WTC11 (cell line): ENCODE results near the gene MAGEC3.

ENCODE experiments used
- CBFB ChIP-seq: sonication (generic); formaldehyde crosslinking; IDR thresholded peaks from 2 replicates; pipeline ENCODE4 v1.8.1; 2022; ENCODE audit warnings: mild to moderate bottlenecking, low read depth, missing genetic modification reagents
- FOXP1 ChIP-seq: sonication (generic); formaldehyde crosslinking; IDR thresholded peaks from 2 replicates; pipeline ENCODE4 v1.8.0; 2022; ENCODE audit warnings: missing genetic modification reagents, mild to moderate bottlenecking, moderate library complexity, borderline replicate concordance
- NFYB ChIP-seq: sonication (generic); formaldehyde crosslinking; conservative IDR thresholded peaks from 2 replicates; pipeline ENCODE4 v1.8.0; 2022; ENCODE audit warnings: low read depth, missing genetic modification reagents
- TCF7 ChIP-seq: sonication (generic); formaldehyde crosslinking; IDR thresholded peaks from 2 replicates; pipeline ENCODE4 v1.8.0; 2022; ENCODE audit warnings: mild to moderate bottlenecking, low read depth, missing genetic modification reagents, moderate library complexity
- ZNF423 ChIP-seq: fragments of 250-450 bp; sonication (Bioruptor Pico); IDR thresholded peaks from 2 replicates; pipeline ENCODE4 v2.1.2; 2022; ENCODE audit warnings: mild to moderate bottlenecking, moderate library complexity
- TF ChIP-seq, protein P1 (sequence below): fragments of 200-600 bp; IDR thresholded peaks from 2 replicates; pipeline ENCODE4 v1.8.0; 2022; ENCODE audit warnings: antibody characterized with exemption
- TF ChIP-seq, protein P2 (sequence below): sonication (generic); formaldehyde crosslinking; IDR thresholded peaks from 2 replicates; pipeline ENCODE4 v1.8.1; 2022; ENCODE audit warnings: low read depth, mild to moderate bottlenecking, moderate library complexity, missing genetic modification reagents, borderline replicate concordance

DNA sequence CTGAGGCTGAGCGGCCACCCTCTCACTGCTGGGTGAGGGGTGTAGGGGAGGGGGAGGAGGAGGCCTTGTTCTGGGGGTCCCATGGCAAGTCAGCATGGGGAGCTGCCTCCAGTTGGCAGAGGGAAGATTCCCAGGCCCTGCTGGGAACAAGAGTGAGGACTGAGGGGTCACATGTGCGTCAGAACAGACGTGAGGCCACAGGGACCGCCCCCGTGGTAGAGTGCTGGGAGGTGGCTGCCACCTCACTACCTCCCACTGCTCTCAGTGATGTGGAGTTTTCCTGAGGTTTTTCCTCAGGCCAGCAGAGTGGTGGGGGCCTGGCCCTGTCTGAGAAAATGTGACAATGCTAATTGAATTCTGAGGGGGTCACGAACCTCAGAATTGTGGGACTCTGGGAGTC, 66.1 kb downstream of the MAGEC3 start:
- TF ChIP-seq NFYB (CRISPR knock-in tag) (no peak), TCF7 (CRISPR knock-in tag) (no peak), ZNF423 (CRISPR knock-in tag) (no peak), CBFB (CRISPR knock-in tag) (no peak), FOXP1 (CRISPR knock-in tag) (no peak)
- TF ChIP-seq, protein P1, sequence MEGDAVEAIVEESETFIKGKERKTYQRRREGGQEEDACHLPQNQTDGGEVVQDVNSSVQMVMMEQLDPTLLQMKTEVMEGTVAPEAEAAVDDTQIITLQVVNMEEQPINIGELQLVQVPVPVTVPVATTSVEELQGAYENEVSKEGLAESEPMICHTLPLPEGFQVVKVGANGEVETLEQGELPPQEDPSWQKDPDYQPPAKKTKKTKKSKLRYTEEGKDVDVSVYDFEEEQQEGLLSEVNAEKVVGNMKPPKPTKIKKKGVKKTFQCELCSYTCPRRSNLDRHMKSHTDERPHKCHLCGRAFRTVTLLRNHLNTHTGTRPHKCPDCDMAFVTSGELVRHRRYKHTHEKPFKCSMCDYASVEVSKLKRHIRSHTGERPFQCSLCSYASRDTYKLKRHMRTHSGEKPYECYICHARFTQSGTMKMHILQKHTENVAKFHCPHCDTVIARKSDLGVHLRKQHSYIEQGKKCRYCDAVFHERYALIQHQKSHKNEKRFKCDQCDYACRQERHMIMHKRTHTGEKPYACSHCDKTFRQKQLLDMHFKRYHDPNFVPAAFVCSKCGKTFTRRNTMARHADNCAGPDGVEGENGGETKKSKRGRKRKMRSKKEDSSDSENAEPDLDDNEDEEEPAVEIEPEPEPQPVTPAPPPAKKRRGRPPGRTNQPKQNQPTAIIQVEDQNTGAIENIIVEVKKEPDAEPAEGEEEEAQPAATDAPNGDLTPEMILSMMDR = no peak
- TF ChIP-seq, protein P2, sequence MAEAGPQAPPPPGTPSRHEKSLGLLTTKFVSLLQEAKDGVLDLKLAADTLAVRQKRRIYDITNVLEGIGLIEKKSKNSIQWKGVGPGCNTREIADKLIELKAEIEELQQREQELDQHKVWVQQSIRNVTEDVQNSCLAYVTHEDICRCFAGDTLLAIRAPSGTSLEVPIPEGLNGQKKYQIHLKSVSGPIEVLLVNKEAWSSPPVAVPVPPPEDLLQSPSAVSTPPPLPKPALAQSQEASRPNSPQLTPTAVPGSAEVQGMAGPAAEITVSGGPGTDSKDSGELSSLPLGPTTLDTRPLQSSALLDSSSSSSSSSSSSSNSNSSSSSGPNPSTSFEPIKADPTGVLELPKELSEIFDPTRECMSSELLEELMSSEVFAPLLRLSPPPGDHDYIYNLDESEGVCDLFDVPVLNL (CRISPR knock-in tag) = no peak
